Keratinocyte (primary cell): ENCODE measurements around the gene MTHFR. TPM values are rescaled to one million over a fixed set of nuclear protein-coding genes. Genes with fewer than 3 reads are reported as not detected.

Source experiments
- DNase-seq: peaks from one replicate; pipeline ENCODE4 v3.0.0-alpha.2; 2011; ENCODE audit warnings: low read depth, missing footprints, low spot score
- FAIRE-seq: peaks from 2 replicates; lab custom pipeline; 2011; peaks lifted over from hg19 to GRCh38; lab: Jason Lieb, UNC
- H2AFZ ChIP-seq: 2 replicates; pipeline ENCODE4 v1.6.0; 2012; ENCODE audit warnings: low read length, control low read depth, inconsistent platforms; ENCODE audit not compliant: control insufficient read depth
- H3K27ac ChIP-seq: 2 replicates; pipeline ENCODE4 v1.5.1; 2011; ENCODE audit warnings: low read length; ENCODE audit not compliant: control insufficient read depth, insufficient read depth
- H3K27me3 ChIP-seq: 3 replicates; pipeline ENCODE4 v1.6.0; 2011; ENCODE audit warnings: low read length; ENCODE audit not compliant: control insufficient read depth, insufficient read depth; ENCODE audit errors: extremely low read depth
- H3K36me3 ChIP-seq, 2 experiments: 2 replicates in 1 of 2; 3 replicates in 1 of 2; pipeline ENCODE4 v1.5.1; 2011; ENCODE audit warnings: low read length in 2 of 2, mild to moderate bottlenecking in 1 of 2; ENCODE audit not compliant: control insufficient read depth in 2 of 2, insufficient read depth in 2 of 2; ENCODE audit errors: extremely low read depth in 1 of 2
- H3K4me1 ChIP-seq: 3 replicates; pipeline ENCODE4 v1.5.1; 2011; ENCODE audit warnings: low read length; ENCODE audit not compliant: control insufficient read depth, insufficient read depth; ENCODE audit errors: extremely low read depth
- H3K4me2 ChIP-seq: 3 replicates; pipeline ENCODE4 v1.6.0; 2011; ENCODE audit warnings: low read depth, low read length; ENCODE audit not compliant: control insufficient read depth, insufficient read depth; ENCODE audit errors: extremely low read depth
- H3K4me3 ChIP-seq, 3 experiments: fragments of 200-600 bp in 1 of 3; sonication (generic) in 1 of 3; 2 replicates in 2 of 3; 3 replicates in 1 of 3; pipeline ENCODE4 v1.5.1; 2011 to 2016; ENCODE audit warnings: low read length in 3 of 3, mild to moderate bottlenecking in 3 of 3, control low read depth in 2 of 3, inconsistent platforms in 1 of 3, low read depth in 1 of 3, mixed read lengths in 1 of 3, mixed run types in 1 of 3, moderate library complexity in 1 of 3; ENCODE audit not compliant: control insufficient read depth in 2 of 3, insufficient read depth in 2 of 3; ENCODE audit errors: extremely low read depth in 1 of 3
- H3K79me2 ChIP-seq: 2 replicates; pipeline ENCODE4 v1.6.0; 2012; ENCODE audit warnings: low read length; ENCODE audit not compliant: control insufficient read depth, insufficient read depth
- H3K9ac ChIP-seq: 3 replicates; pipeline ENCODE4 v1.6.0; 2011; ENCODE audit warnings: low read length; ENCODE audit not compliant: control insufficient read depth, insufficient read depth; ENCODE audit errors: extremely low read depth
- H3K9me1 ChIP-seq: 3 replicates; pipeline ENCODE4 v1.6.0; 2011; ENCODE audit warnings: low read length; ENCODE audit not compliant: control insufficient read depth, insufficient read depth; ENCODE audit errors: extremely low read depth
- H3K9me3 ChIP-seq: 2 replicates; pipeline ENCODE4 v1.5.1; 2012; ENCODE audit warnings: low read depth, low read length; ENCODE audit not compliant: control insufficient read depth
- H4K20me1 ChIP-seq: 3 replicates; pipeline ENCODE4 v1.6.0; 2011; ENCODE audit warnings: low read length; ENCODE audit not compliant: control insufficient read depth, insufficient read depth; ENCODE audit errors: extremely low read depth
- EZH2 ChIP-seq: IDR thresholded peaks from one replicate; pipeline ENCODE4 v1.6.1; 2012; ENCODE audit warnings: inconsistent platforms, mild to moderate bottlenecking, low read length, moderate library complexity
- dilution Hi-C: fragments of 300-500 bp; cut with MboI; formaldehyde crosslinking; loops from one replicate; pipeline ENCODE4 v1.7.0; 2020; ENCODE audit warnings: low sequenced_read_pairs; ENCODE audit not compliant: extremely low pct_ligation_motif_present
- polyA plus RNA-seq, 5 experiments: library from polyadenylated mRNA; depleted of rRNA in 3 of 5; stranded (reverse) in 3 of 5; stranded (forward) in 1 of 5; unstranded in 1 of 5; fragments of >200 nt; gene quantifications; 1 replicate in 1 of 5; 2 replicates in 3 of 5; 3 replicates in 1 of 5; pipeline versions ENCODE4 v1.2.1 to v1.2.3, GENCODE V29; 2011 to 2012; ENCODE audit warnings: missing spikeins in 2 of 5, low read depth in 1 of 5, low replicate concordance in 1 of 5
- TF ChIP-seq, protein P1 (sequence below), 3 experiments: IDR thresholded peaks in 1 of 3; conservative IDR thresholded peaks in 1 of 3; optimal IDR thresholded peaks in 1 of 3; 2 replicates in 2 of 3; 3 replicates in 1 of 3; pipeline versions ENCODE3 to v1.5.1; 2011; ENCODE audit warnings: low read length in 3 of 3, mild to moderate bottlenecking in 3 of 3, moderate library complexity in 2 of 3, control low read depth in 1 of 3, inconsistent platforms in 1 of 3; ENCODE audit not compliant: insufficient read depth in 2 of 3; ENCODE audit errors: extremely low read depth in 1 of 3

MTHFR gene
- polyA plus RNA-seq, 1 donor (not counting 4 experiments of a cell fraction or from before 2014, with no cell fraction given): 5.2 TPM

DNA sequence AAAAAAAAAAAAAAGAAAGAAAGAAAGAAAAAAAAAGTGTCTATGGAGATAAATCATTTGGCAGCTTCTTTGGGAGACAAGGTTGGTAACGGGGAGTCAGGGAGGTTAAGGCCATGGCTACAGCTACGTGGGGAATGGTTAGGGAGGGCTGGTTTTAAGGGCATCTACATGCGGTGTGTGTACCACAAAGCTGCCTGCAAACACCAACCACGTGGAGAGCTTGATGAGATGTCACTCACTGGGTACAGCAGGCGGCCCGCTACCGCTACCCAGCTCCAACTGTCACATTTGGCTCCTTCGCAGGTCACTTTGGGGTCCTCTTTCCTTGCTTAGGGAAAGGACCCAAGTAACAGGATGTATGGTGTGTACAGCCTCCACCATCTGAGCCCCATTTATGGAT, 48.8 kb upstream of the MTHFR start:
- FAIRE-seq (no peak), DNase-seq (no peak)
- H4K20me1 ChIP-seq: no peaks in the 10 kb centered on the region
- no peaks in the 10 kb centered on the region for H3K9me1 ChIP-seq
- H3K27me3 ChIP-seq: peaks cover 35% of the 10 kb centered on the region
- TF ChIP-seq, protein P1, sequence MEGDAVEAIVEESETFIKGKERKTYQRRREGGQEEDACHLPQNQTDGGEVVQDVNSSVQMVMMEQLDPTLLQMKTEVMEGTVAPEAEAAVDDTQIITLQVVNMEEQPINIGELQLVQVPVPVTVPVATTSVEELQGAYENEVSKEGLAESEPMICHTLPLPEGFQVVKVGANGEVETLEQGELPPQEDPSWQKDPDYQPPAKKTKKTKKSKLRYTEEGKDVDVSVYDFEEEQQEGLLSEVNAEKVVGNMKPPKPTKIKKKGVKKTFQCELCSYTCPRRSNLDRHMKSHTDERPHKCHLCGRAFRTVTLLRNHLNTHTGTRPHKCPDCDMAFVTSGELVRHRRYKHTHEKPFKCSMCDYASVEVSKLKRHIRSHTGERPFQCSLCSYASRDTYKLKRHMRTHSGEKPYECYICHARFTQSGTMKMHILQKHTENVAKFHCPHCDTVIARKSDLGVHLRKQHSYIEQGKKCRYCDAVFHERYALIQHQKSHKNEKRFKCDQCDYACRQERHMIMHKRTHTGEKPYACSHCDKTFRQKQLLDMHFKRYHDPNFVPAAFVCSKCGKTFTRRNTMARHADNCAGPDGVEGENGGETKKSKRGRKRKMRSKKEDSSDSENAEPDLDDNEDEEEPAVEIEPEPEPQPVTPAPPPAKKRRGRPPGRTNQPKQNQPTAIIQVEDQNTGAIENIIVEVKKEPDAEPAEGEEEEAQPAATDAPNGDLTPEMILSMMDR (optimal IDR thresholded peaks at IDR 0.05 in 1 of 3, IDR thresholded peaks at IDR 0.05 in 1 of 3, conservative IDR thresholded peaks at IDR 0.05 in 1 of 3; ENCODE audit: extremely low read depth in 1 of 3, insufficient read depth in 2 of 3, low read length in 3 of 3): no peak
- no peak for TF ChIP-seq EZH2
- dilution Hi-C loops: no loop called here
- no peak overlapping the region for H2AFZ ChIP-seq
- H3K4me3 ChIP-seq: no peak overlapping the region
- H3K9ac ChIP-seq: no peak overlapping the region
- no peaks in the 10 kb centered on the region for H3K36me3 ChIP-seq
- H3K4me1 ChIP-seq: no peaks in the 10 kb centered on the region
- no peaks in the 10 kb centered on the region for H3K79me2 ChIP-seq
- no peak overlapping the region for H3K27ac ChIP-seq
- no peaks in the 10 kb centered on the region for H3K9me3 ChIP-seq
- H3K4me2 ChIP-seq: no peak overlapping the region

DNA sequence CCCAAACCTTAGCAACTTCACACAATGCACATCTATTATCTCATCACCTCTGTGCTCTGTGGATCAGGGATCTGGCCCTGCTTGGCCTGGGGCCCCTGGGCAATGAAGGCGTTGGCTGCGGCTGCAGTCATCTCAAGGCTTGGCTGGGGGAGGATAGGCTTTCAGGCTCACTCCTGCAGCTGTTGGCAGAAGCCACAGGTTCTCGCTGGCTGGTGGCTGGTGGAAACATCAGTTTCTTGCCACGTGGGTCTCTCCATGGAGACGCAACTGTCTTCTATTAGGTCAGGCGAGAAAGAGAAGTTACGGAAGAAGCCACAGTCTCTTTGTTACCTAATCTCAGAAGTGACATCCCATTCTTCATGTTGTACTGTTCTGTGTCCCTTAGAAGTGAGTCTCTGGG, 45.4 kb upstream of the MTHFR start:
- peaks cover 4% of the 10 kb centered on the region for H3K27me3 ChIP-seq
- H3K36me3 ChIP-seq: peaks cover 4% of the 10 kb centered on the region in 2 experiments
- no peak overlapping the region for H2AFZ ChIP-seq
- peaks cover 2% of the 10 kb centered on the region for H4K20me1 ChIP-seq
- no peak for FAIRE-seq
- no peak overlapping the region for H3K9ac ChIP-seq
- TF ChIP-seq, protein P1 (optimal IDR thresholded peaks at IDR 0.05 in 1 of 3, IDR thresholded peaks at IDR 0.05 in 1 of 3, conservative IDR thresholded peaks at IDR 0.05 in 1 of 3; ENCODE audit: extremely low read depth in 1 of 3, insufficient read depth in 2 of 3, low read length in 3 of 3): no peak
- no peak for TF ChIP-seq EZH2
- no peaks in the 10 kb centered on the region for H3K79me2 ChIP-seq
- H3K9me1 ChIP-seq: no peaks in the 10 kb centered on the region
- H3K9me3 ChIP-seq: no peaks in the 10 kb centered on the region
- H3K4me1 ChIP-seq: no peaks in the 10 kb centered on the region
- no peak overlapping the region for H3K4me2 ChIP-seq
- no peak overlapping the region for H3K27ac ChIP-seq
- dilution Hi-C loops: no loop called here
- H3K4me3 ChIP-seq: no peak overlapping the region
- no peak for DNase-seq
